Retinal pigment epithelial cell (primary cell): ENCODE measurements around the gene SYNPO2L.

Experiments
- DNase-seq: peaks from one replicate; pipeline ENCODE4 v3.0.0-alpha.2; 2010; ENCODE audit warnings: low read depth
- H3K4me3 ChIP-seq: 2 replicates; pipeline ENCODE4 v1.5.1; 2011; ENCODE audit warnings: mild to moderate bottlenecking, low read length, control low read depth, moderate library complexity
- TF ChIP-seq, protein P1 (sequence below): conservative IDR thresholded peaks from 2 replicates; pipeline ENCODE4 v1.5.1; 2011; ENCODE audit warnings: low read depth, low read length, control low read depth, inconsistent platforms

SYNPO2L gene

DNA sequence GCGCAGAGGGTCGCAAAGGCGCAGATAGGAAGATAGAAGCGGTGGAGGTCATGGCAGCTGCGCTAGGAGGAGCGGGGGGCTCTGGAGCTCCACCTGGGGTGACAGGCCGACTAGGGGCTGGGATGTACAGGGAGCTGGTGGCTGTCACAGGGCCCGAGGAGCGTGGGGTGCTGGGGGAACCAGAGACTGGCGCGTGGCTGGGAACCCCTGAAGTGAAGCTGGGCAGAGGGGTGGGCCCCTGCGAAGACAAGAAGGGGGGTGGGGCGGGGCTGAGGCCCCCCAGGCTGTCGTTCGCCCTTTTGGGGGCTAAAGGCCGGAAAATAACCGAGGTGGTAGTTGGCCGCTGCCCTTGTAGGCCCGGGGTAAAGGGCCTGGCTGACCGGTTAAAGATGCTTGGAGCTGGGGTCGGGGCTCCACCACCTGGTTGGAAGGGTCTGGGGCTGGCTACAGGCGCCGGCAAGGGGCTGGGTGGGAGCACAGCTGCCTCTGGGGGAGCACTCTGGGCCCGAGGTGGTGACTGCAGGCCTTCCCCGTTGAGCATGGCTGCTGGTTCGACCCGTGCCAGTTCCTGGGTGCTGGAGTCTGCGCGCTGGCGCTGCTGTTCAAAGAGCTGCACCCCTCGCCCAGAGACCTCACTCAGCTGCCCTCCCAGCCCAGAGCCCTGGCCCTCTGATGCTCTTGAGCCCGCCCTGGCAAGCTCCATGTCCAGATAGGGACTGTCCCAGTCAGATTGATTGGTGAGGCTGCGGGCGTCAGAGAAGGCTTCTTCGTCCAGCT lies 7.8 kb downstream of the SYNPO2L start:
- peak overlapping the region; percentile 70 for H3K4me3 ChIP-seq
- TF ChIP-seq, protein P1, sequence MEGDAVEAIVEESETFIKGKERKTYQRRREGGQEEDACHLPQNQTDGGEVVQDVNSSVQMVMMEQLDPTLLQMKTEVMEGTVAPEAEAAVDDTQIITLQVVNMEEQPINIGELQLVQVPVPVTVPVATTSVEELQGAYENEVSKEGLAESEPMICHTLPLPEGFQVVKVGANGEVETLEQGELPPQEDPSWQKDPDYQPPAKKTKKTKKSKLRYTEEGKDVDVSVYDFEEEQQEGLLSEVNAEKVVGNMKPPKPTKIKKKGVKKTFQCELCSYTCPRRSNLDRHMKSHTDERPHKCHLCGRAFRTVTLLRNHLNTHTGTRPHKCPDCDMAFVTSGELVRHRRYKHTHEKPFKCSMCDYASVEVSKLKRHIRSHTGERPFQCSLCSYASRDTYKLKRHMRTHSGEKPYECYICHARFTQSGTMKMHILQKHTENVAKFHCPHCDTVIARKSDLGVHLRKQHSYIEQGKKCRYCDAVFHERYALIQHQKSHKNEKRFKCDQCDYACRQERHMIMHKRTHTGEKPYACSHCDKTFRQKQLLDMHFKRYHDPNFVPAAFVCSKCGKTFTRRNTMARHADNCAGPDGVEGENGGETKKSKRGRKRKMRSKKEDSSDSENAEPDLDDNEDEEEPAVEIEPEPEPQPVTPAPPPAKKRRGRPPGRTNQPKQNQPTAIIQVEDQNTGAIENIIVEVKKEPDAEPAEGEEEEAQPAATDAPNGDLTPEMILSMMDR: no peak
- DNase-seq: no peak

- DNase-seq: no peak
- H3K4me3 ChIP-seq: peak overlapping the region; percentile 70
Measured at GRCh38 chr10:73647211-73647874, 8.5 kb downstream of the SYNPO2L start.

GRCh38 chr10:73646598-73647041 lies 9.2 kb downstream of the SYNPO2L start:
- DNase-seq: no peak
- TF ChIP-seq, protein P1: no peak
- H3K4me3 ChIP-seq: no peak overlapping the region

More at GRCh38 chr10:73647211-73647874, 8.5 kb downstream of the SYNPO2L start:
- TF ChIP-seq, protein P1: peak; percentile 16

- no peak overlapping the region for H3K4me3 ChIP-seq
- DNase-seq: no peak
- TF ChIP-seq, protein P1: no peak
Measured at GRCh38 chr10:73645251-73645650, 10.6 kb downstream of the SYNPO2L start.

DNA sequence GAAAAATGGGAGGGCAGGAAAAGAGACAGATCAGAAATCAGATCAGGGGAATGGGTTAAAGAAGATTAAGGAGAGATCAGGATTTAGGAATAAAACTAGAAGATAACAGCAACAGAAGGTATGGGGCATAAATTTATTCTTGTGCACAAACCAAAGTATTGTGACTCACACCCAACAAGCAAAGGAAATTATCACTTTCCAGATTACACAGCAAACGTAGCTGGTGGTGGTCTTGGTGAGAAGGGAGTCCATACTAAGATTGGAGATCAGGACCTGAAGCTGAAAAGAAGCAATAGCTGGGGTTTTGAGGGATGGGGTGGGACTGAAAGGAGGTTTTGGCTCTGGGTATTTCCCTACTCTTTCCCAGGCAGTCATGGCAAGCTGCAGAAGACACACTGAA lies 11.1 kb downstream of the SYNPO2L start:
- TF ChIP-seq, protein P1: no peak
- DNase-seq: no peak
- H3K4me3 ChIP-seq: no peak overlapping the region

DNA sequence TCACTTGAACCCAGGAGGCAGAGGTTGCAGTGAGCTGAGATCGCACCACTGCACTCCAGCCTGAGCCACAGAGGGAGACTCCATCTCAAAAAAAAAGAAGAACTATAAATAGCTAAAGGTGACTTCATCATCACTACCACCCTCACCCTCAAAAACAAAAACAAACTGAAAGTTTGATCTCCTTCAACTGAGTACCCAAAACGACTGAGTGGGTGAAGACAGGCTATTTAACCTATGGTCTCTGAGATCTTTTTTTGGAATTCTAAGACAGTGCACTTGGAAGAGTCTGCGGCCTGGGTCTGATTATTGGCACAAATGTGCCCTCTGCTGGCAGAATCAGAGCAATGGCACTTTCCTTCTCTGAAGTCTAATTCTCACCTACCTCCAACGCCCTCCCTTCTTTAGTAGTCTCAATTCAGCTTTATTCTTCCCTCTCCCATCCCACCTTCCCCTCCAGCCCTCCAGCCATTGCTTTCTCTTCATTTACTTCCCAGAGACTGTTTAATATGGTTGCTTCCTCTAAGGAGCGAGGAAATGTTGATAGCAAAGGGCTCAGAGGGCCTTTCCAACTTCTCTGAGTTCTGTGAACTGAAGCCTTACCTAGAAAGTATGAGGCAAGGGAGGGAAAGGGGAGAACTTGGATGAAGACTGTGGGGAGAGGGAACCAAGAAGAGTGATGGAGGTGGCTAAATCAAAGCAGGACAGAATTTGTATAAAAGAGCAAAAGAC lies 11.7 kb downstream of the SYNPO2L start:
- no peak for DNase-seq
- TF ChIP-seq, protein P1: peak; percentile 84
- no peak overlapping the region for H3K4me3 ChIP-seq
